SU-DHL-6 (cell line): ENCODE data around the gene SCAPER.

Experiments
- EZH2phosphoT487 ChIP-seq: fragments of 200-600 bp; sonication (generic), shearing (Covaris generic); conservative IDR thresholded peaks from 2 replicates; pipeline ENCODE4 v1.6.1; 2018; ENCODE audit warnings: mild to moderate bottlenecking, antibody characterized with exemption, low read length, moderate library complexity, mixed read lengths
- TF ChIP-seq, protein P1 (sequence below): fragments of 200-600 bp; sonication (generic); IDR thresholded peaks from one replicate; pipeline ENCODE4 v1.5.1; 2017; ENCODE audit warnings: antibody characterized with exemption, mild to moderate bottlenecking, low read length, moderate library complexity; ENCODE audit not compliant: insufficient read depth, poor library complexity, severe bottlenecking

DNA sequence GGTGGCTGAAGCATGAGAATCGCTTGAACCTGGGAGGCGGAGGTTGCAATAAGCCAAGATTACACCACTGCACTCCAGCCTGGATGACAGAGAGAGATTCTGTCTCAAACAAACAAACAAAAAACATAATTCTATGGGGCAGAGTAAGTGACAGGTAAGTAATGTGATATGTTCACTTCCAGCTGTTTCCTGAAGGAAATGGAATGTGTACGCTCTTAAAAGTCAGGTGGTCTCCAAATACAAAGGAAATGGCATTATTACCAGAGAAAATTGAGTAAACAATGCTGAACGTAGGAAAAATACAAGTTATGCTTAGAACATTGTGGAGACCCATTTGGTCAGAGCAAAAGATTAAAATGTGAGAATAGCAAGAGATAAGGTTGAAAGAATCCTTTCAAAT lies 278.5 kb downstream of the SCAPER start:
- TF ChIP-seq, protein P1, sequence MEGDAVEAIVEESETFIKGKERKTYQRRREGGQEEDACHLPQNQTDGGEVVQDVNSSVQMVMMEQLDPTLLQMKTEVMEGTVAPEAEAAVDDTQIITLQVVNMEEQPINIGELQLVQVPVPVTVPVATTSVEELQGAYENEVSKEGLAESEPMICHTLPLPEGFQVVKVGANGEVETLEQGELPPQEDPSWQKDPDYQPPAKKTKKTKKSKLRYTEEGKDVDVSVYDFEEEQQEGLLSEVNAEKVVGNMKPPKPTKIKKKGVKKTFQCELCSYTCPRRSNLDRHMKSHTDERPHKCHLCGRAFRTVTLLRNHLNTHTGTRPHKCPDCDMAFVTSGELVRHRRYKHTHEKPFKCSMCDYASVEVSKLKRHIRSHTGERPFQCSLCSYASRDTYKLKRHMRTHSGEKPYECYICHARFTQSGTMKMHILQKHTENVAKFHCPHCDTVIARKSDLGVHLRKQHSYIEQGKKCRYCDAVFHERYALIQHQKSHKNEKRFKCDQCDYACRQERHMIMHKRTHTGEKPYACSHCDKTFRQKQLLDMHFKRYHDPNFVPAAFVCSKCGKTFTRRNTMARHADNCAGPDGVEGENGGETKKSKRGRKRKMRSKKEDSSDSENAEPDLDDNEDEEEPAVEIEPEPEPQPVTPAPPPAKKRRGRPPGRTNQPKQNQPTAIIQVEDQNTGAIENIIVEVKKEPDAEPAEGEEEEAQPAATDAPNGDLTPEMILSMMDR = no peak
- TF ChIP-seq EZH2phosphoT487 = no peak
